Activated CD4-positive, alpha-beta T cell treated with anti-CD3 and anti-CD28 coated beads, Interleukin-2, amount 50 U/mL, for 4 hours (primary cell): ENCODE results near the gene ATXN10.

ENCODE experiments used
- DNase-seq, 2 experiments: peaks; one replicate each; pipeline ENCODE4 v3.0.0-alpha.2; 2020

ATXN10 gene

GRCh38 chr22:45763236-45763624 is 91.6 kb downstream of the ATXN10 start:
- DNase-seq = no peak

- no peak for DNase-seq
These were observed 96.9 kb downstream of the ATXN10 start for GRCh38 chr22:45768490-45768889.

GRCh38 chr22:45769569-45770210 is 98.1 kb downstream of the ATXN10 start:
- no peak for DNase-seq

- DNase-seq = no peak
These were observed 98.9 kb downstream of the ATXN10 start for GRCh38 chr22:45770506-45770905.

GRCh38 chr22:45771057-45771456 is 99.4 kb downstream of the ATXN10 start:
- no peak for DNase-seq

GRCh38 chr22:45771711-45772110 is 100.1 kb downstream of the ATXN10 start:
- no peak for DNase-seq

GRCh38 chr22:45772743-45773142 is 101.1 kb downstream of the ATXN10 start:
- DNase-seq = no peak

GRCh38 chr22:45774001-45774670 is 102.5 kb downstream of the ATXN10 start:
- DNase-seq = no peak

GRCh38 chr22:45775062-45775461 is 103.4 kb downstream of the ATXN10 start:
- no peak for DNase-seq

DNA sequence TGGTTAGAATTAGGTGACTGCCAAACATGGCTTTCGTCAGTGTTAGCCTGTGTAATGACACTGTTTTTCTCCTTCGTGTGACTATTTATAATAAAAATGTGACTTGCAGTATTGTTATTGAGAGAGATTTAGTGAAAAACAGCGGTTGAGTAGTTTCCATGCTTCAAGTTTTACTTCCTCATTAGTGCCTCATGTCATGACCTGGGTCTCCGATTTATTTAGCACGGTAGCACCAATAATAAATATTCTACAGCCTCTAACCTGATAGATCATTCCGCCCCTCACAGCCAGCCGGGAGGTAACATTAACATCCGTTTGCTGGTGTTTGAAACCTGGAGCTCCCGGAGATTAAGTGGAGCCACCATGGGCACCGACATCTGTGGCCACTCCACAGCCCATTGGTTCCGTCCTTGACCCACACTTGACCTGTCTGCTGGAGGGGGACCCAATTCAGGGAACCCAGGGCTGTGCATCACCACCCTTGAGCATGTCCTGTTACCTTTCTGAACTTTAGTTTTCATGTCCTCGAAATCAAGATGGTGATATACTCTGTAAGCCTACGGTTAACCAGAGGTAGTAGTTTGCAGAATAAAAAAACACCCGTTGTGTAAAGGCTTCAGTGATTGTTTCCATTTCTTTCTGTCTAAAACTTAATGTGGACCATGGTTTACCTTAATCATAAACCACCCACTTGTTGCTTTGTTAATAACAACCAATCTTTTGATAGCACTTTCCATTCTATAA is 104.1 kb downstream of the ATXN10 start:
- no peak for DNase-seq

DNA sequence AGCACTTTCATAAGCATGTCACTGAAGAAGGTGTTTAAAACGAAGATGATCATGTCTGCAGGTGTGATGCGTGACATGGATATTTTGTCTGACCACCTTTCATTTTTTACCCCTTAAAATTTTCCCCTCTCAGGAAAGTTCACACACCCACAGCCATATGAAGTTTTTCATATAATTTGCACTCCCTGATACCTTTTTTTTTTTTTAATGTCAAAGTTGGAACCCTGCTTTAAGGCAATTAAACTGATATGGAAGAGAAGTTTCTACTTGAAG is 104.6 kb downstream of the ATXN10 start:
- DNase-seq = no peak

DNA sequence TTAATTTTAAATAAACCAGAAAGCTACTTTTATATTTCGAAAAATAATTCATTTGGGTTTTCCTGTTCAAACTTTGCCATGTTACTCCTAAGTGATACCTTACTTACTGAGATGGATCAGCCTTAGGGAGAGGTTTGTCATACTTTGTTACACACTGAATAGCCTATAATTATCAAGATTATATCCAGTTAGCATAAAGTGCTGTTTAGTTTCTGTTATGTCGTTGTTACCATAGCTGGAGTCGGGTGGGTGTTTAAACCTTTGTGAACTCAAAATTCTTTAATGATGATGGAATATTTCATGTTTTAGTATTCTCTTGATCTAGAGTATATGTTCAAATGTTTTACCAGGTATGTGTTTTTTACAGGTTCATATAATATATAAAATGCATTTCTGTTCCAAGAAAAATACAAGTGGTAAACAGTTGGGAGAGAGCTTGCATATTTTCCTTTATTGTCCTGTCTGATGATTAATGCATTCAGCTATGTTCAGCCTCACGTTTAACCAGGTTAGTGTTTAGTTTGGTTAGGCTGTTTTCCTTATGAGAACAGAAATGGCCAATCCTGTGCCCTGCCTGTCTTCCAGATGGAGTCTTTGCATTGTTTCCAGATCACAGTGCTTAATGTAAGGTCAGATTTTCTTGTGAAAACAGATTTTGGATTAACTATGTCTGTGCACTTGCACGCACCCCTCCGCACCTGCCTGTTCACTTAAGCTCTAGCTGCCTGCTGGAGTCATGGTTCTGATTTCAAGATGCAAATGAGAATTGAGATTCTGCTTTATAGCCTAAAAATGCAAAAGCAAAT is 105.6 kb downstream of the ATXN10 start:
- no peak for DNase-seq

DNA sequence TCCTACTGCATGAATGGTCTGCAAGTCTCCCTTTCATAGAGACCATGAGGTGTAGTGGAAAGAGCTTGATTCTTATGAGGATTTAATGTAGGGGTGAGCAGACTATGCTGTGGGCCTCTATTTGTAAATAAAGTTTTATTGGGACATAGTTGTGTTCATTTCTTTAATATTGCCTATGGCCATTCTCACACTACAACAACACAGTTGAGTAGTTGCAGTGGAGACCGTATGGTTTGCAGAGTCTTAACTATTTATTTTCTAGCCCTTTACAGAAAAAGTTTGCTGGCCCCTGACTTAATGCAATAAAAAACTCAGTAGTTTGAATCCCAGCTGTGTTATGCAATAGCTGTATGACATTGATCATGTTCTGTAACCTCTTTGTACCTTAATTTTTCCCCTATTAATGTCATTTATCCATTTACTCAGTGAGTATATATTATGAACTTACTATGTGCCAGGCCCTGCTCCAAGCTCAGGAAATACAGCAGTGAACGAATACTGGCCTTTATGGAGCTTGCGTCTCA is 106.3 kb downstream of the ATXN10 start:
- no peak for DNase-seq

DNA sequence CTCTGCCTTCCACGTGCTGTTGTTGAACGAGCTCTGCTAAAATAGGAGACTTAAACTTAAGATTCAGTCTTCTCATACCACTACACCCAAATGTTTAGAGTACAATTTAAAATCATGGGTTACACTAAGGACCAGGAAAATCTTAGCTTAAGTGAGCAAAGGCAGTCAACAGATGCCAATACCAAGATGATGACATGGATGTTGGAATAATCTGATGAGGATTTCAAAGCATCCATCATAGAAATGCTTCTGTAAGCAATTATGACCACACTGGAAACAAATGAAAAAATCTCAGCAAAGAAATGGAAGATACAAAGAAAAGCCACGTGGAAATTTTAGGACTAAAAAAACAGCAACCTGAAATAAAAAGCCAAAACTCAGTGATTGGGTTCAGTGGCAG is 109.8 kb downstream of the ATXN10 start:
- no peak for DNase-seq

- no peak for DNase-seq
These were observed 110.3 kb downstream of the ATXN10 start for GRCh38 chr22:45781966-45782365.

DNA sequence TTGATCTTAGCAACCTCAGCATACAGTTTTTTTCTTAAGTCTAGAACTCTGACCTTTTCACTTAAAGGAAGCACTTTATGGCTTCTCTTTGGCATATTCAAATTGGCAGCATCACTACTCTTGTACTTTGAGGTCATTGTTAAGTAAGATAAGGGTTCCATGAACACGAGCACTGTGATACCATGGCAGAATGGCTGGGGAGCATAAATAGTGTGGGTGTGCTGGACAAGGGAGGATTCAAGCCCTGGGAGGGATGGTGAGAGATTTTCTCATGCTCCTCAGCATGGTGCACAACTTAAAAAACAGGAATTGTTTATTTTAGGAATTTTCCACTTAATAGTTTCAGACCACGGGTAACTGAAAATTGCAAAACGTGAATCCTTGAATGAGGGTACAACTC is 111.4 kb downstream of the ATXN10 start:
- no peak for DNase-seq

GRCh38 chr22:45783690-45784089 is 112.1 kb downstream of the ATXN10 start:
- DNase-seq = no peak

- no peak for DNase-seq
These were observed 113.0 kb downstream of the ATXN10 start for GRCh38 chr22:45784357-45785277.

- no peak for DNase-seq
These were observed 113.8 kb downstream of the ATXN10 start for GRCh38 chr22:45785458-45785857.

DNA sequence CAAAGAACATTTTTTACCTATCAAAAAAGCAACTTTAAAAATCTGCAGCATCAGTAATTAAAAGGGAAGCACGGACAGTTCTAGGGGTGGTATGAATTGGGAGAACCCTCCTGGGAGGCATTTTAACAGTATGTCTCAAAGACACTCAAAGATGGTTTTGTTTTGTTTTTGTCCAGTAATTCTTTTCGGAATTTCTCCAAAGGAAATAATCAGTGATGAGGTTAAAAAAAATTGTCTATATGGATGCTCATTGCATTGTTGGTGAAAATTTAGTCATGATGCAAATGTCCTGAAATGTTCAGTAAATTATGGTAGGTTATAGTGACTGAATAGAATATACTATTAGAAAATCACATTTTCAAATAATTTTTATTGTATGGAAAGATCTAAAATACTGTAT is 115.1 kb downstream of the ATXN10 start:
- no peak for DNase-seq

GRCh38 chr22:45787759-45788158 is 116.1 kb downstream of the ATXN10 start:
- no peak for DNase-seq

DNA sequence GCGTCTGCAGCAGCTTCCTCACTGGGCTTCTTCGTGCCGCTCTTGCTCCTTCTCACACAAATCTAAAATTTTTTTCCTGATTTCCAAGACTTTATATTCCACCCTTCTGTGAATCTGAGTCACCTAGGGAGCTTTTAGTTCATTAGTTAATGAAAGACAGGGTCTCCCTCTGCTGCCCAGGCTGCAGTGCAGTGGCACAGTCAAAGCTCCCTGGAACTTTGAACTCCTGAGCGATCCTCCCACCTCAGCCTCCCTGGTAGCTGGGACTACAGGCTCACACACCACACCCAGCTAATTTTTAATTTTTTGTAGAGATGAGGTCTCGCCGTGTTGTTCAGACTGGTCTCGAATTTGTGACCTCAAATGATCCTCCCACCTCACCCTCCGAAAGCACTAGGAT is 116.9 kb downstream of the ATXN10 start:
- no peak for DNase-seq
